ENCODE results near the gene EFL1. TPM values are rescaled to one million over a fixed set of nuclear protein-coding genes. Genes with fewer than 3 reads are reported as not detected.

EFL1 gene
- total and polyA plus RNA-seq, 9 of the 15 experiments (the other 6 are each of a cell fraction or from before 2014, with no cell fraction given), result 4.8 to 32.5 (median 16.9) TPM

DNA sequence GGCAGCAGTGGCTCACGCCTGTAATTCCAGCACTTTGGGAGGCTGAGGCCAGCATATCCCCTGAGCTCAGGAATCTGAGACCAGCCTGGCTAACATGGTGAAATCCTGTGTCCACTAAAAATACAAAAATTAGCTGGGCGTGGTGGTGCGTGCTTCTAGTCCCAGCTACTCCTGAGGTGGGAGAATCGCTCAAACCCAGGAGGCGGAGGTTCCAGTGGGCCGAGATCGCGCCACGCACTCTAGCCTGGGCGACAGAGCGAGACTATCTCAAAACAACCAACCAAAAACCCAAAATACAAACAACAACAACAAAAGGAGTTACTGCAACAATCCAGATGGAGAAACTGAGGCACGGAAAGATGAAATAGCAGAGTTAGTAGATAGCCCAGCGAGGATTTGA, 35.5 kb upstream of the EFL1 start:
- Histone ChIP-seq H4K20me1 (replicated peaks; ENCODE audit: control insufficient read depth, insufficient read depth, low read length) (no peaks in the 10 kb centered on the region), H3K9ac (ENCODE audit: insufficient read depth in 1 of 2, low read depth in 2 of 2, low read length in 2 of 2) (no peak overlapping the region), H2AFZ (ENCODE audit: low read depth, low read length) (no peak overlapping the region), H3K9me1 (ENCODE audit: control insufficient read depth, insufficient read depth, low read length) (no peaks in the 10 kb centered on the region), H3K4me1 (replicated peaks in 1 of 2; ENCODE audit: control insufficient read depth in 2 of 2, insufficient read depth in 2 of 2, low read length in 2 of 2) (peaks cover 0 to 7% of the 10 kb centered on the region in 2 experiments; a peak in 2 of 5 replicates), H3K36me3 (ENCODE audit: control insufficient read depth, insufficient read depth, low read length) (no peaks in the 10 kb centered on the region), H3K27ac (ENCODE audit: extremely low read depth, low read depth, low read length) (no peak overlapping the region), H3K4me2 (ENCODE audit: insufficient read depth, low read length) (no peak overlapping the region), H3K27me3 (ENCODE audit: control insufficient read depth in 2 of 2, insufficient read depth in 2 of 2, low read length in 2 of 2) (no peaks in the 10 kb centered on the region; a peak in 1 of 5 replicates), H3K79me2 (ENCODE audit: control insufficient read depth, insufficient read depth, low read length) (no peaks in the 10 kb centered on the region), H3K4me3 (no peak overlapping the region), H3K9me3 (replicated peaks; ENCODE audit: control insufficient read depth, insufficient read depth, low read depth, low read length) (no peaks in the 10 kb centered on the region)
- no TSS peak for BruUV-seq (replicated peaks)
- ATAC-seq (no peak), FAIRE-seq (no peak), DNase-seq (ENCODE audit: extremely low read depth in 1 of 4, low spot score in 3 of 4) (no peak)
- no peak for TF ChIP-seq CBX3 (IDR thresholded peaks at IDR 0.05; ENCODE audit: borderline replicate concordance in 1 of 2, low read length in 2 of 2)
- POLR2A ChIA-PET, result no interaction called here
- intact Hi-C loops (cut with micrococcal nuclease), result no loop called here
- 85% methylated on average over 13 of the region's 13 CpGs for WGBS (ENCODE audit: insufficient coverage, low coverage, missing lambda C conversion rate)
- CTCF ChIA-PET (ENCODE audit: low intra/inter-chr PET ratio), result no interaction called here
- in situ Hi-C loops (cut with MboI), result no loop called here

GRCh38 chr15:82297546-82297945, 35.0 kb upstream of the EFL1 start:
- 0 out of 3 replicates have a peak, but pooled peaks have one; percentile 19 for ATAC-seq
- CTCF ChIA-PET (ENCODE audit: low intra/inter-chr PET ratio), result no interaction called here

More at GRCh38 chr15:82297546-82297945, 35.0 kb upstream of the EFL1 start:
- Histone ChIP-seq H4K20me1 (replicated peaks; ENCODE audit: control insufficient read depth, insufficient read depth, low read length) (no peaks in the 10 kb centered on the region), H2AFZ (ENCODE audit: low read depth, low read length) (no peak overlapping the region; the same call in 1 of the 2 replicates), H3K4me2 (ENCODE audit: insufficient read depth, low read length) (no peak overlapping the region), H3K4me3 (no peak overlapping the region), H3K4me1 (replicated peaks in 1 of 2; ENCODE audit: control insufficient read depth in 2 of 2, insufficient read depth in 2 of 2, low read length in 2 of 2) (peaks cover 0 to 7% of the 10 kb centered on the region in 2 experiments; a peak in 2 of 5 replicates), H3K36me3 (ENCODE audit: control insufficient read depth, insufficient read depth, low read length) (no peaks in the 10 kb centered on the region), H3K27ac (ENCODE audit: extremely low read depth, low read depth, low read length) (no peak overlapping the region), H3K9ac (ENCODE audit: insufficient read depth in 1 of 2, low read depth in 2 of 2, low read length in 2 of 2) (no peak overlapping the region), H3K79me2 (ENCODE audit: control insufficient read depth, insufficient read depth, low read length) (no peaks in the 10 kb centered on the region), H3K27me3 (ENCODE audit: control insufficient read depth in 2 of 2, insufficient read depth in 2 of 2, low read length in 2 of 2) (no peaks in the 10 kb centered on the region; a peak in 1 of 5 replicates), H3K9me3 (replicated peaks; ENCODE audit: control insufficient read depth, insufficient read depth, low read depth, low read length) (no peaks in the 10 kb centered on the region), H3K9me1 (ENCODE audit: control insufficient read depth, insufficient read depth, low read length) (no peaks in the 10 kb centered on the region)
- POLR2A ChIA-PET, result no interaction called here
- intact Hi-C loops (cut with micrococcal nuclease), result no loop called here
- 30% methylated on average over 5 of the region's 5 CpGs for WGBS (ENCODE audit: insufficient coverage, low coverage, missing lambda C conversion rate)
- FAIRE-seq, result no peak
- DNase-seq (ENCODE audit: extremely low read depth in 1 of 4, low spot score in 3 of 4), result no peak
- TF ChIP-seq CGGBP1 (CRISPR knock-in tag; IDR thresholded peaks at IDR 0.05), result no peak
- peak in 1 of 2 experiments; percentile 25; a peak in 1 of 4 replicates for TF ChIP-seq KDM1A (IDR thresholded peaks at IDR 0.05)
- no peak for TF ChIP-seq POLR3A (IDR thresholded peaks at IDR 0.05; ENCODE audit: borderline replicate concordance, extremely low read depth, insufficient read depth, insufficient read length)
- peak; percentile 40; the same call in 1 of the 2 replicates for TF ChIP-seq BCOR (IDR thresholded peaks at IDR 0.05)
- no peak for TF ChIP-seq KLF10 (CRISPR knock-in tag; IDR thresholded peaks at IDR 0.05)
- in situ Hi-C loops (cut with MboI), result no loop called here
- no TSS peak for BruUV-seq (replicated peaks)

Measured in K562 (cell line).